SK-N-SH (cell line): Measurements from ENCODE around the gene FAM20A. TPM values are rescaled to one million over a fixed set of nuclear protein-coding genes. Genes with fewer than 3 reads are reported as not detected.

Experiments used
- CTCF ChIA-PET: fragments of 300-600, 350-600 bp; formaldehyde crosslinking; extraction: SDS; loops from one replicate; lab custom pipeline; 2021; lab: Yijun Ruan, JAX
- POLR2A ChIA-PET: fragments of 350-600 bp; sonication (Branson Sonifier 250); formaldehyde crosslinking; extraction: SDS; loops from one replicate; lab custom pipeline; 2020; ENCODE audit warnings: antibody characterized with exemption, inconsistent platforms; lab: Yijun Ruan, JAX
- DNase-seq: peaks from one replicate; pipeline ENCODE4 v3.0.0; 2012
- H2AFZ ChIP-seq: fragments of 200-600 bp; sonication (generic); 2 replicates; pipeline ENCODE4 v1.8.1; 2016; ENCODE audit warnings: antibody characterized with exemption, mild to moderate bottlenecking, low read depth
- H3F3A ChIP-seq: fragments of 200-600 bp; sonication (generic); replicated peaks from 2 replicates; pipeline ENCODE3; 2016; ENCODE audit warnings: antibody characterized with exemption, mild to moderate bottlenecking; ENCODE audit not compliant: insufficient read depth
- H3K27ac ChIP-seq, 2 experiments: fragments of 200-500 bp in 1 of 2; fragments of 200-600 bp in 1 of 2; sonication (Bioruptor generic) in 1 of 2; sonication (generic), shearing (Covaris generic) in 1 of 2; 2 replicates each; pipeline versions ENCODE4 v1.5.1 to v1.6.1; 2014 to 2016; ENCODE audit warnings: low read depth in 2 of 2, inconsistent platforms in 1 of 2, low read length in 1 of 2, mild to moderate bottlenecking in 1 of 2, mixed read lengths in 1 of 2
- H3K27me3 ChIP-seq: fragments of 200-600 bp; sonication (generic), shearing (Covaris generic); 2 replicates; pipeline ENCODE4 v1.6.1; 2016; ENCODE audit warnings: mixed run types; ENCODE audit not compliant: insufficient read depth
- H3K36me3 ChIP-seq, 2 experiments: fragments of 200-500 bp in 1 of 2; fragments of 200-600 bp in 1 of 2; sonication (Bioruptor generic) in 1 of 2; sonication (generic) in 1 of 2; replicated peaks in 1 of 2; 2 replicates each; pipeline versions ENCODE3 to v1.5.1; 2014 to 2016; ENCODE audit warnings: low read length in 1 of 2, mild to moderate bottlenecking in 1 of 2; ENCODE audit not compliant: insufficient read depth in 2 of 2, control insufficient read depth in 1 of 2
- H3K4me1 ChIP-seq, 2 experiments: fragments of 200-500 bp in 1 of 2; fragments of 200-600 bp in 1 of 2; sonication (Bioruptor generic) in 1 of 2; sonication (generic), shearing (Covaris generic) in 1 of 2; 2 replicates each; pipeline versions ENCODE4 v1.5.1 to v1.6.1; 2014 to 2016; ENCODE audit warnings: low read depth in 1 of 2, low read length in 1 of 2, mixed run types in 1 of 2; ENCODE audit not compliant: insufficient read depth in 2 of 2, control insufficient read depth in 1 of 2
- H3K4me2 ChIP-seq: fragments of 200-600 bp; sonication (generic), shearing (Covaris generic); 2 replicates; pipeline ENCODE4 v1.6.1; 2017; ENCODE audit warnings: mixed run types
- H3K4me3 ChIP-seq, 2 experiments: fragments of 200-500 bp in 1 of 2; fragments of 200-600 bp in 1 of 2; sonication (Bioruptor generic) in 1 of 2; sonication (generic), shearing (Covaris generic) in 1 of 2; 2 replicates each; pipeline versions ENCODE4 v1.5.1 to v1.8.1; 2014 to 2016; ENCODE audit warnings: low read depth in 2 of 2, inconsistent platforms in 1 of 2, low read length in 1 of 2, mild to moderate bottlenecking in 1 of 2, mixed read lengths in 1 of 2, moderate library complexity in 1 of 2
- H3K79me2 ChIP-seq: fragments of 200-600 bp; sonication (generic); 2 replicates; pipeline ENCODE4 v1.8.1; 2017; ENCODE audit warnings: mild to moderate bottlenecking; ENCODE audit not compliant: insufficient read depth
- H3K9ac ChIP-seq: fragments of 200-600 bp; sonication (generic); 2 replicates; pipeline ENCODE4 v1.6.1; 2017; ENCODE audit warnings: mixed run types
- H3K9me2 ChIP-seq: fragments of 200-600 bp; sonication (generic); 2 replicates; pipeline ENCODE4 v1.6.1; 2017; ENCODE audit warnings: mixed run types
- H3K9me3 ChIP-seq: fragments of 200-600 bp; sonication (generic); 2 replicates; pipeline ENCODE4 v1.6.1; 2017; ENCODE audit warnings: mixed run types, mild to moderate bottlenecking, moderate library complexity
- H4K20me1 ChIP-seq: fragments of 200-600 bp; sonication (generic); 2 replicates; pipeline ENCODE4 v1.6.1; 2017; ENCODE audit warnings: mild to moderate bottlenecking, mixed run types; ENCODE audit not compliant: insufficient read depth
- EP300 ChIP-seq, 2 experiments: IDR thresholded peaks; 2 replicates each; pipeline versions ENCODE4 v1.4.0 to v1.6.1; 2012; ENCODE audit warnings: borderline replicate concordance in 1 of 2, low read depth in 1 of 2, low read length in 1 of 2
- FOSL2 ChIP-seq: IDR thresholded peaks from 2 replicates; pipeline ENCODE4 v1.4.0; 2012; ENCODE audit warnings: low read depth, mild to moderate bottlenecking, moderate library complexity, borderline replicate concordance
- FOXJ3 ChIP-seq: sonication (generic); formaldehyde crosslinking; IDR thresholded peaks from 2 replicates; pipeline ENCODE4 v1.5.1; 2020; ENCODE audit warnings: mild to moderate bottlenecking, missing genetic modification reagents
- FOXM1 ChIP-seq: IDR thresholded peaks from 2 replicates; pipeline ENCODE4 v1.4.0; 2012; ENCODE audit warnings: low read depth, mild to moderate bottlenecking
- GATA2 ChIP-seq: sonication (generic); formaldehyde crosslinking; IDR thresholded peaks from 2 replicates; pipeline ENCODE4 v1.5.0; 2020; ENCODE audit warnings: mild to moderate bottlenecking, missing genetic modification reagents
- JUND ChIP-seq: IDR thresholded peaks from 2 replicates; pipeline ENCODE4 v1.4.0; 2012
- MEF2A ChIP-seq: IDR thresholded peaks from 2 replicates; pipeline ENCODE4 v1.4.0; 2012; ENCODE audit warnings: low read depth, borderline replicate concordance
- MXI1 ChIP-seq: IDR thresholded peaks from 2 replicates; pipeline ENCODE4 v1.6.1; 2012; ENCODE audit warnings: mild to moderate bottlenecking, low read depth, low read length, improper control_type of control experiment
- NFIC ChIP-seq: IDR thresholded peaks from 2 replicates; pipeline ENCODE4 v1.4.0; 2012; ENCODE audit warnings: borderline replicate concordance
- NRF1 ChIP-seq: IDR thresholded peaks from 2 replicates; pipeline ENCODE4 v1.6.1; 2012; ENCODE audit warnings: low read depth, mild to moderate bottlenecking, low read length
- PBX3 ChIP-seq: IDR thresholded peaks from 2 replicates; pipeline ENCODE4; 2012
- RCOR1 ChIP-seq: fragments of 150-350 bp; IDR thresholded peaks from 2 replicates; pipeline ENCODE4 v1.6.1; 2017; ENCODE audit warnings: antibody characterized with exemption, low read length
- SMC3 ChIP-seq: IDR thresholded peaks from 2 replicates; pipeline ENCODE4 v1.6.1; 2012; ENCODE audit warnings: low read depth, low read length, improper control_type of control experiment
- TCF12 ChIP-seq: IDR thresholded peaks from 2 replicates; pipeline ENCODE4 v1.4.0; 2012
- USF2 ChIP-seq: fragments of 150-350 bp; IDR thresholded peaks from 2 replicates; pipeline ENCODE4 v1.6.1; 2017; ENCODE audit warnings: antibody characterized with exemption, low read length, low read depth, borderline replicate concordance
- YY1 ChIP-seq: IDR thresholded peaks from 2 replicates; pipeline ENCODE4 v1.4.0; 2012; ENCODE audit warnings: low read depth, mild to moderate bottlenecking
- WGBS: methylation state at CpG from one replicate; pipeline ENCODE4 v1.1.6; 2017; ENCODE audit warnings: low lambda C conversion rate; 5-methylcytosine and 5-hydroxymethylcytosine counted together
- polyA plus RNA-seq, 3 experiments: library from polyadenylated mRNA; depleted of rRNA; stranded (reverse); fragments of >200 nt; gene quantifications; 2 replicates each; pipeline ENCODE4 v1.2.3, GENCODE V29; 2012
- TF ChIP-seq, protein P1 (sequence below): IDR thresholded peaks from 2 replicates; pipeline ENCODE4 v1.4.0; 2012; ENCODE audit warnings: low read depth, borderline replicate concordance
- TF ChIP-seq, protein P2 (sequence below): IDR thresholded peaks from 2 replicates; pipeline ENCODE4 v1.4.0; 2012; ENCODE audit warnings: low read depth

FAM20A gene
- polyA plus RNA-seq, 1 of the 3 experiments (the other 2 are of a cell fraction): not detected

GRCh38 chr17:68489919-68490318 lies 111.2 kb downstream of the FAM20A start:
- H3K9me2 ChIP-seq: no peaks in the 10 kb centered on the region
- no peaks in the 10 kb centered on the region for H3K79me2 ChIP-seq
- H3K36me3 ChIP-seq: no peaks in the 10 kb centered on the region
- no peaks in the 10 kb centered on the region for H3K9me3 ChIP-seq
- H2AFZ ChIP-seq: no peak overlapping the region
- H3K27ac ChIP-seq: no peak overlapping the region
- WGBS: 69% methylated on average over 4 of the region's 4 CpGs
- no peak for TF ChIP-seq USF2
- TF ChIP-seq, protein P1, sequence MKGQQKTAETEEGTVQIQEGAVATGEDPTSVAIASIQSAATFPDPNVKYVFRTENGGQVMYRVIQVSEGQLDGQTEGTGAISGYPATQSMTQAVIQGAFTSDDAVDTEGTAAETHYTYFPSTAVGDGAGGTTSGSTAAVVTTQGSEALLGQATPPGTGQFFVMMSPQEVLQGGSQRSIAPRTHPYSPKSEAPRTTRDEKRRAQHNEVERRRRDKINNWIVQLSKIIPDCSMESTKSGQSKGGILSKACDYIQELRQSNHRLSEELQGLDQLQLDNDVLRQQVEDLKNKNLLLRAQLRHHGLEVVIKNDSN: no peak
- TF ChIP-seq YY1: no peak
- TF ChIP-seq EP300 (IDR thresholded peaks at IDR 0.05; ENCODE audit: borderline replicate concordance in 1 of 2, low read depth in 1 of 2, low read length in 1 of 2): no peak
- TF ChIP-seq, protein P2, sequence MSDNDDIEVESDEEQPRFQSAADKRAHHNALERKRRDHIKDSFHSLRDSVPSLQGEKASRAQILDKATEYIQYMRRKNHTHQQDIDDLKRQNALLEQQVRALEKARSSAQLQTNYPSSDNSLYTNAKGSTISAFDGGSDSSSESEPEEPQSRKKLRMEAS: no peak
- TF ChIP-seq NFIC: no peak
- TF ChIP-seq RCOR1: no peak
- no peak for TF ChIP-seq FOXM1
- TF ChIP-seq MXI1: no peak
- no peak for TF ChIP-seq JUND
- no peak for TF ChIP-seq FOSL2
- TF ChIP-seq PBX3: no peak
- TF ChIP-seq TCF12: no peak
- no peak for TF ChIP-seq GATA2
- TF ChIP-seq NRF1: no peak
- no peak for TF ChIP-seq SMC3
- TF ChIP-seq MEF2A: no peak
- no peak for TF ChIP-seq FOXJ3 (CRISPR knock-in tag)
- H3K9ac ChIP-seq: no peak overlapping the region
- no peak for DNase-seq
- no peak overlapping the region for H3K4me2 ChIP-seq
- H3K4me1 ChIP-seq: peaks cover 0 to 3% of the 10 kb centered on the region in 2 experiments; a peak in 1 of 4 replicates
- POLR2A ChIA-PET: no interaction called here
- H3K4me3 ChIP-seq: no peak overlapping the region
- peaks cover 22% of the 10 kb centered on the region for H3K27me3 ChIP-seq
- H3F3A ChIP-seq: no peaks in the 10 kb centered on the region
- H4K20me1 ChIP-seq: no peaks in the 10 kb centered on the region
- CTCF ChIA-PET: interaction anchor here (0.6 kb wide), 1 partner anchor 23 kb away, joined by 4 read pairs; no protein-coding TSS in a partner anchor

Other genes with a start within 250 kb of the FAM20A start
- gene WIPI1, start 143.9 kb downstream of the FAM20A start, polyA plus RNA-seq (2012; rRNA removed): 52.7 and 65.2 TPM in 2 replicates
- gene PRKAR1A, start 88.9 kb downstream of the FAM20A start, polyA plus RNA-seq (2012; rRNA removed): 195 and 224 TPM in 2 replicates